AG04449 (cell line): ENCODE results near the gene NCCRP1.

ENCODE experiments used
- CTCF ChIA-PET: fragments of 350-600 bp; formaldehyde crosslinking; extraction: SDS; loops from one replicate; lab custom pipeline; 2021; ENCODE audit warnings: antibody characterized with exemption; lab: Yijun Ruan, JAX
- POLR2A ChIA-PET: fragments of 400-600, 350-600 bp; formaldehyde crosslinking; extraction: SDS; loops from one replicate; lab custom pipeline; 2020; ENCODE audit warnings: antibody characterized with exemption, inconsistent platforms; lab: Yijun Ruan, JAX
- DNase-seq: peaks from one replicate; pipeline ENCODE4 v3.0.0-alpha.2; 2010; ENCODE audit warnings: low read depth, low spot score
- H3K4me3 ChIP-seq: 2 replicates; pipeline ENCODE4 v1.5.1; 2011; ENCODE audit warnings: low read depth, mild to moderate bottlenecking, control low read depth, low read length
- CTCF ChIP-seq: IDR thresholded peaks from one replicate; pipeline ENCODE4 v1.5.1; 2011; ENCODE audit warnings: mild to moderate bottlenecking, moderate library complexity, low read length, control low read depth, inconsistent platforms; ENCODE audit not compliant: insufficient read depth; ENCODE audit errors: missing control alignments

Gene NCCRP1

DNA sequence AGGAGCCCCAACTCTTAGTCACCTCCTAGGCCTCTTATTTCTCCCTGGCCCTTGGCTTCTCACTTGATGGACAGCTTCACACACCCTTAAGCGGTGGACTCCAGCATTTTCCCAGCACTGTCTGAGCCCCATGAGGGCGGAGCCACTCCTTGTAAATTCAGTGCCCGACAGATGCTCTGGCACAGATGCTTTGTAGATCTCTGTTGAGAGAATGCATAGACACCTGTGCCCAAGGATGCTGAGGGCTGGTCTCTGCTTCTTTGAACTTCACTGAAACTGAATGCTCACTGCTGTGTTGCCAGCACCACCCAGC lies 4.0 kb downstream of the NCCRP1 start:
- H3K4me3 ChIP-seq = no peak overlapping the region
- ChIA-PET CTCF (interaction anchor here (1.9 kb wide), 1 partner anchor 79 kb away, joined by 4 read pairs; no protein-coding TSS in a partner anchor), POLR2A (no interaction called here)
- DNase-seq = no peak
- no peak for TF ChIP-seq CTCF

- POLR2A ChIA-PET = no interaction called here
These were observed 6.2 kb downstream of the NCCRP1 start for GRCh38 chr19:39202998-39203355.

GRCh38 chr19:39203372-39204341 lies 6.9 kb downstream of the NCCRP1 start, which contains the start of gene SYCN:
TSS of gene SYCN (minus strand) at chr19:39204263. CDS start at chr19:39204254, 9 bp downstream.
- no peak for DNase-seq
- TF ChIP-seq CTCF = no peak
- POLR2A ChIA-PET = no interaction called here
- no peak within 1 kb of the TSS for H3K4me3 ChIP-seq
- CTCF ChIA-PET = interaction anchor here (1.2 kb wide), 1 partner anchor 16 kb away, joined by 3 read pairs; no protein-coding TSS in a partner anchor

More at GRCh38 chr19:39202998-39203355, 6.2 kb downstream of the NCCRP1 start:
- CTCF ChIA-PET = interaction anchor here (1.2 kb wide), 1 partner anchor 15 kb away, joined by 3 read pairs; no protein-coding TSS in a partner anchor
- TF ChIP-seq CTCF = no peak
- H3K4me3 ChIP-seq = no peak overlapping the region
- DNase-seq = no peak

DNA sequence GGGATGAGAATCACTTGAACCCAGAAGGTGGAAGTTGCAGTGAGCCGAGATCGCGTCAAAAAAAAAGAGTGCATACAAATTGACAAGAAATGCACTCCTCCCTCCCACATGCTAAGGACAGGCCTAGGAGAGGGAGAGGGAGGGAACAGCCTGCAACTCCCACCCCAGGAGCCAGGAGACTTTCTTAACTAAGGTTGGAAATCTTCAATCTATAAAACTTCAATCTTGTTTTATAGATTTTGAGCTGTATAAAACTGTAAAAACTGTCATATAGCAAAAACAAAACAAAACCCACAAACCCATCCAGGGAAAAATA lies 8.6 kb downstream of the NCCRP1 start:
- TF ChIP-seq CTCF = no peak
- no peak for DNase-seq
- H3K4me3 ChIP-seq = no peak overlapping the region
- POLR2A ChIA-PET = no interaction called here
- CTCF ChIA-PET = interaction anchor here (0.6 kb wide), 1 partner anchor 73 kb away, joined by 3 read pairs; no protein-coding TSS in a partner anchor

DNA sequence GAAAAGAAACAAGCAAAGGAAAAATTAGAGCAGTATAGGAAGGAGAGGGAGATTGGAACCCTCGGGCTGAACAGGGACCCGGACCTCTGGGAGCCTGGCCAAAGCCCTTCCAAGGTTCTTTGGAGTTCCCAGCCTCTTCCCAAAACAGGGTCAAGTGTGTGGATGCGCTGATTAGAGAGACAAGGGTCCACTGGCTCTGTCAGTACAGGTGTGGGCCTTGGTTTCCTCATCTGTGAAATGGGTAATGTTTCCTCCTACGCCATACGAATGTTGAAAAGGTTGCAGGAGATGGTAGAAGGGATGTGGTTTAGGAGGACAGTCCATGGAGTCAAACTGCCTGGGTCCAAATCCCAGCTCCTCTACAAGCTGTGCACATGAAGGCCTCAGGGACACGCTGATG lies 9.4 kb downstream of the NCCRP1 start:
- CTCF ChIA-PET = no interaction called here
- H3K4me3 ChIP-seq = no peak overlapping the region
- TF ChIP-seq CTCF = no peak
- no peak for DNase-seq
- POLR2A ChIA-PET = no interaction called here

DNA sequence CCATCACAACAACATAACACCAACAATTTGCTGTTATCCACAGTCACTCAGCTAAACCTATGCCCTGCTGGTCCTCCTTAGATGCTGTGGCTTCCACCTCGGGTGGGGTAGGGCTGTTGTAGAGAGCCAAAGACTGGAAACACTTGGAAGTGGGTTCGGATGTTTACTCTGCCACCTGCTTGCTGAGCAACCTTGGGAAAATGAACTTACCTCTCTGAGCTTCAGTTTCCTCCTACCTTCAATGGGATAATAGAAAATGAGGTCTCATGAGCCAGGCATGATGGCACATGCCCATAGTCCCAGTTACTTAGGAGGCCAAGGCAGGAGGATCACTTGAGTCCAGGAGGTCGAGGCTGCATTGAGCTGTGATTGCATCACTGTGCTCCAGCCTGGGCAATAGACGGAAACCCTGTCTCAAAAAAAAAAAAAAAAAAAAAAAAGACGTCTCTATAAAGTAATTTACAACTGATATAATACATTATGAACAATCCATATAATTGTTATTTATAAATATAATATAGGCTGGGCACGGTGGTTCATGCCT lies 10.6 kb downstream of the NCCRP1 start:
- ChIA-PET CTCF (no interaction called here), POLR2A (no interaction called here)
- H3K4me3 ChIP-seq = no peak overlapping the region
- DNase-seq = no peak
- TF ChIP-seq CTCF = no peak
